HL-60/S4 treated with retinoic acid at 250 ng/mL for 4 days and 3 days (cell line): ENCODE results near the gene ST8SIA5.

Experiments used
- in situ Hi-C: fragments of 300-500 bp; cut with MboI; formaldehyde crosslinking; loops from 2 replicates; pipeline ENCODE4 v1.7.0; 2022; ENCODE audit warnings: low sequenced_read_pairs

ST8SIA5 gene

GRCh38 chr18:46675112-46675511 is 81.7 kb downstream of the ST8SIA5 start:
- in situ Hi-C loops = no loop called here

- in situ Hi-C loops = loop anchor here (25.0 kb wide), 1 partner anchor 385 kb away; no protein-coding TSS in a partner anchor
These were observed 84.5 kb downstream of the ST8SIA5 start for GRCh38 chr18:46672062-46672970.

- in situ Hi-C loops = loop anchor here (25.0 kb wide), 1 partner anchor 381 kb away; no protein-coding TSS in a partner anchor
These were observed 88.2 kb downstream of the ST8SIA5 start for GRCh38 chr18:46668694-46669093.

- in situ Hi-C loops = loop anchor here (25.0 kb wide), 1 partner anchor 381 kb away; no protein-coding TSS in a partner anchor
These were observed 88.7 kb downstream of the ST8SIA5 start for GRCh38 chr18:46668135-46668534.

- in situ Hi-C loops = loop anchor here (25.0 kb wide), 1 partner anchor 376 kb away; no protein-coding TSS in a partner anchor
These were observed 93.3 kb downstream of the ST8SIA5 start for GRCh38 chr18:46663539-46663938.

- in situ Hi-C loops = loop anchor here (25.0 kb wide), 1 partner anchor 374 kb away; no protein-coding TSS in a partner anchor
These were observed 95.7 kb downstream of the ST8SIA5 start for GRCh38 chr18:46660957-46661749.

GRCh38 chr18:46659484-46659883 is 97.4 kb downstream of the ST8SIA5 start:
- in situ Hi-C loops = loop anchor here (10.0 to 25.0 kb wide), 2 partner anchors 372 to 505 kb away; no protein-coding TSS in a partner anchor

GRCh38 chr18:46657115-46657955 is 99.5 kb downstream of the ST8SIA5 start, which contains the start of gene LOXHD1:
Gene LOXHD1, minus strand, starts transcription at chr18:46657220. Its CDS starts 187 bp downstream, at chr18:46657033.
- in situ Hi-C loops = loop anchor here (10.0 to 25.0 kb wide), 2 partner anchors 370 to 503 kb away; no protein-coding TSS in a partner anchor

GRCh38 chr18:46656326-46657114 is 100.3 kb downstream of the ST8SIA5 start:
- in situ Hi-C loops = loop anchor here (10.0 to 25.0 kb wide), 2 partner anchors 369 to 502 kb away; no protein-coding TSS in a partner anchor

- in situ Hi-C loops = loop anchor here (10.0 to 25.0 kb wide), 2 partner anchors 365 to 498 kb away; no protein-coding TSS in a partner anchor
These were observed 104.5 kb downstream of the ST8SIA5 start for GRCh38 chr18:46652372-46652771.

- in situ Hi-C loops = loop anchor here (10.0 to 25.0 kb wide), 2 partner anchors 363 to 496 kb away; no protein-coding TSS in a partner anchor
These were observed 106.2 kb downstream of the ST8SIA5 start for GRCh38 chr18:46650681-46651080.

- in situ Hi-C loops = no loop called here
These were observed 107.6 kb downstream of the ST8SIA5 start for GRCh38 chr18:46649071-46649862.

GRCh38 chr18:46646468-46646867 is 110.4 kb downstream of the ST8SIA5 start:
- in situ Hi-C loops = no loop called here

- in situ Hi-C loops = no loop called here
These were observed 114.3 kb downstream of the ST8SIA5 start for GRCh38 chr18:46642561-46642960.

- in situ Hi-C loops = no loop called here
These were observed 114.9 kb downstream of the ST8SIA5 start for GRCh38 chr18:46641917-46642316.

- in situ Hi-C loops = no loop called here
These were observed 117.5 kb downstream of the ST8SIA5 start for GRCh38 chr18:46639386-46639785.

- in situ Hi-C loops = no loop called here
These were observed 120.7 kb downstream of the ST8SIA5 start for GRCh38 chr18:46636040-46636630.
